ENCODE results near the gene NT5DC4. TPM values are rescaled to one million over a fixed set of nuclear protein-coding genes. Genes with fewer than 3 reads are reported as not detected.
A peak's percentile ranks its signal among the peaks of the same experiment; 100 is the strongest.

Gene NT5DC4
- not detected for total RNA-seq

- TF ChIP-seq CTCF (IDR thresholded peaks at IDR 0.05): no peak
- no peak for TF ChIP-seq POLR2A (IDR thresholded peaks at IDR 0.05)
- intact Hi-C loops (cut with DNase I): loop anchor here (10.0 kb wide), 1 partner anchor 96 kb away; no protein-coding TSS in a partner anchor
- Histone ChIP-seq H3K27me3 (no peaks in the 10 kb centered on the region), H3K9me3 (no peaks in the 10 kb centered on the region), H3K4me1 (no peaks in the 10 kb centered on the region), H3K4me3 (no peak within 1 kb of the TSS), H3K36me3 (replicated peaks in 1 of 2; ENCODE audit: insufficient read depth in 1 of 2, low read depth in 2 of 2) (no peaks in the 10 kb centered on the region), H3K27ac (no peak within 1 kb of the TSS)
- DNase-seq (no peak), ATAC-seq (no peak)
- 76 to 83% methylated on average over 5 to 6 of the region's 6 CpGs for WGBS, 2 donors
Observed at GRCh38 chr2:112720785-112721184, at the start of gene NT5DC4. Gene NT5DC4, plus strand, starts transcription at chr2:112721020. Its CDS starts 60 bp downstream, at chr2:112721080.

DNA sequence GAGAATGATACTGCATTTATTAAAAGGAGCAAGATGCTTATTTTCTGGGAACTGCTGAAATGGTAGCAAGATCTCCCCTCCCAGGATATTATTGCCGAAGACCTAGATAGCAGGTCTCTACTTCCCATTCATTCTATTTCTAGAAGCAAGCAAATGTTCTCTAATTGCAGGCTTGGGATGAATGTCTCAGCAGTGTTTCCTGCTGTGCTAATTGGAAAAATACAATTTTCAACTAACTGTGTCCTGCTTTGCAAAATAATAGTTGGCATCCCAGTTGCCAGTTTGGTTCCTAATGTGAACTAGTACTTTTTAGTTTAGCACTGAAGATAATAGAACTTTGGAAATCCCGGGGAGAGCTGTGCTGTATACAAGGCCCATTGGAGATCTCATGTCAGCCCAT, 49.0 kb upstream of the NT5DC4 start:
- H3K4me3 ChIP-seq: no peak overlapping the region
- DNase-seq (no peak), ATAC-seq (no peak)
- H3K27ac ChIP-seq: no peak overlapping the region
- H3K9me3 ChIP-seq: no peaks in the 10 kb centered on the region
- TF ChIP-seq CTCF (IDR thresholded peaks at IDR 0.05): no peak
- no peak for TF ChIP-seq POLR2A (IDR thresholded peaks at IDR 0.05)
- H3K36me3 ChIP-seq (replicated peaks in 1 of 2; ENCODE audit: insufficient read depth in 1 of 2, low read depth in 2 of 2): no peaks in the 10 kb centered on the region
- H3K27me3 ChIP-seq: no peaks in the 10 kb centered on the region
- 51 to 77% methylated on average over 2 of the region's 2 CpGs for WGBS, 2 donors
- intact Hi-C loops (cut with DNase I): no loop called here
- H3K4me1 ChIP-seq: no peaks in the 10 kb centered on the region

- 90 to 96% methylated on average over 1 of the region's 1 CpG for WGBS, 2 donors
- DNase-seq: no peak
- intact Hi-C loops (cut with DNase I): no loop called here
Observed at GRCh38 chr2:112673008-112673407, 47.8 kb upstream of the NT5DC4 start.

GRCh38 chr2:112674229-112674628, 46.6 kb upstream of the NT5DC4 start:
- H3K9me3 ChIP-seq: no peaks in the 10 kb centered on the region
- H3K4me1 ChIP-seq: no peaks in the 10 kb centered on the region
- no peak overlapping the region for H3K4me3 ChIP-seq
- intact Hi-C loops (cut with DNase I): no loop called here
- 62 to 68% methylated on average over 11 to 12 of the region's 12 CpGs for WGBS, 2 donors
- no peaks in the 10 kb centered on the region for H3K27me3 ChIP-seq
- H3K36me3 ChIP-seq (replicated peaks in 1 of 2; ENCODE audit: insufficient read depth in 1 of 2, low read depth in 2 of 2): no peaks in the 10 kb centered on the region
- DNase-seq: peak; percentile 18 to 74 (median 35)
- H3K27ac ChIP-seq: no peak overlapping the region
- TF ChIP-seq CTCF (IDR thresholded peaks at IDR 0.05) (no peak), POLR2A (IDR thresholded peaks at IDR 0.05) (no peak)
- ATAC-seq: peak; percentile 24

More at GRCh38 chr2:112673008-112673407, 47.8 kb upstream of the NT5DC4 start:
- H3K4me3 ChIP-seq: no peak overlapping the region
- no peaks in the 10 kb centered on the region for H3K9me3 ChIP-seq
- no peak for TF ChIP-seq CTCF (IDR thresholded peaks at IDR 0.05)
- TF ChIP-seq POLR2A (IDR thresholded peaks at IDR 0.05): no peak
- H3K27ac ChIP-seq: no peak overlapping the region
- no peaks in the 10 kb centered on the region for H3K4me1 ChIP-seq
- H3K27me3 ChIP-seq: no peaks in the 10 kb centered on the region
- no peak for ATAC-seq
- H3K36me3 ChIP-seq (replicated peaks in 1 of 2; ENCODE audit: insufficient read depth in 1 of 2, low read depth in 2 of 2): no peaks in the 10 kb centered on the region

DNA sequence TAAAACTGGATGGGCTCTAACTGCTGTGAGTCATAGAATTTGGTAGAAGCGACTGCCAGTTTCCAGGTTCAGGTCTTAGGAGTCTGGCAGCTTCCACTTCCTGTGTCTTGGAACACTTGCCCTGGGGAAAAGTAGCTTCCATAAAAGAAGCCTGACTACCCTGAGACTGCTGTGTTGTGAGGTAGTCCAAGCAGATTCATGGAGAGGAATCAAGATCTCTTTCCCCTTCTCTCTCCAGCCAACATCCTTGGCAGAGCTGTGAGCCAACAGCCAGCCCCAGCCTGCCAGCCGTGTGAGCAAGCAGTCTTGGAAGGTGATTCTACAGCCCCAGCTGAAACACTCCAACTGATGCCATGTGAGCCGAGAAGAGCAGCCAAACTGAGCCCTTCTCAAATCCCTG, 41.3 kb upstream of the NT5DC4 start:
- WGBS, 2 donors: 55 to 86% methylated on average over 1 to 3 of the region's 3 CpGs
- DNase-seq: no peak
- H3K36me3 ChIP-seq (replicated peaks in 1 of 2; ENCODE audit: insufficient read depth in 1 of 2, low read depth in 2 of 2): no peaks in the 10 kb centered on the region
- H3K4me1 ChIP-seq: no peaks in the 10 kb centered on the region
- no peaks in the 10 kb centered on the region for H3K9me3 ChIP-seq
- ATAC-seq: no peak
- no peak overlapping the region for H3K27ac ChIP-seq
- TF ChIP-seq CTCF (IDR thresholded peaks at IDR 0.05): no peak
- TF ChIP-seq POLR2A (IDR thresholded peaks at IDR 0.05): no peak
- intact Hi-C loops (cut with DNase I): no loop called here
- no peak overlapping the region for H3K4me3 ChIP-seq
- H3K27me3 ChIP-seq: no peaks in the 10 kb centered on the region

Data from body of pancreas (tissue), 4 donors.